WTC11 (cell line): Measurements from ENCODE around the gene MCRS1. TPM values are rescaled to one million over a fixed set of nuclear protein-coding genes. Genes with fewer than 3 reads are reported as not detected.

ENCODE experiments used
- ATAC-seq: fragments of 200-7000 bp; cut with Tn5 transposase; 2 replicates; pipeline ENCODE4 v1.10.0; 2021; ENCODE audit warnings: mild to moderate bottlenecking, moderate library complexity
- CTCF ChIA-PET: fragments of 300-600 bp; sonication (Branson Sonifier 250); formaldehyde crosslinking; loops from one replicate; lab custom pipeline; 2021; ENCODE audit warnings: antibody characterized with exemption; lab: Charles Lee
- POLR2A ChIA-PET: fragments of 350-600 bp; sonication (Branson Sonifier 250); formaldehyde crosslinking; loops from one replicate; lab custom pipeline; 2021; ENCODE audit warnings: antibody characterized with exemption; lab: Charles Lee
- DNase-seq: peaks from one replicate; pipeline ENCODE4 v3.0.0; 2021; ENCODE audit warnings: low spot score
- H3K27ac Mint-ChIP-seq: 2 replicates; pipeline ENCODE4 v1.8.0; 2021; ENCODE audit warnings: mixed read lengths
- H3K27me3 Mint-ChIP-seq: 2 replicates; pipeline ENCODE4 v1.8.0; 2021; ENCODE audit warnings: low read depth, mild to moderate bottlenecking, moderate library complexity, mixed read lengths
- H3K36me3 Mint-ChIP-seq: 2 replicates; pipeline ENCODE4 v1.8.0; 2021; ENCODE audit warnings: mixed read lengths
- H3K4me1 Mint-ChIP-seq: 2 replicates; pipeline ENCODE4 v1.8.0; 2022; ENCODE audit warnings: mixed read lengths
- H3K4me3 Mint-ChIP-seq: 2 replicates; pipeline ENCODE4 v1.8.0; 2021; ENCODE audit warnings: mild to moderate bottlenecking, moderate library complexity, mixed read lengths
- H3K9me3 Mint-ChIP-seq: 2 replicates; pipeline ENCODE4 v1.8.0; 2021; ENCODE audit warnings: mixed read lengths
- MXD4 ChIP-seq: fragments of 250-450 bp; sonication (Bioruptor Pico); IDR thresholded peaks from 2 replicates; pipeline ENCODE4 v1.8.0; 2021; ENCODE audit warnings: mild to moderate bottlenecking, moderate library complexity, borderline replicate concordance
- MYBL2 ChIP-seq: sonication (generic); formaldehyde crosslinking; IDR thresholded peaks from 2 replicates; pipeline ENCODE4 v1.8.1; 2023; ENCODE audit warnings: mild to moderate bottlenecking, moderate library complexity, missing genetic modification reagents
- NFATC4 ChIP-seq: fragments of 250-450 bp; sonication (Bioruptor Pico); IDR thresholded peaks from 2 replicates; pipeline ENCODE4 v1.9.0; 2021; ENCODE audit warnings: mild to moderate bottlenecking
- TEAD4 ChIP-seq: sonication (generic); formaldehyde crosslinking; IDR thresholded peaks from 2 replicates; pipeline ENCODE4 v1.8.0; 2022; ENCODE audit warnings: mild to moderate bottlenecking, missing genetic modification reagents
- USF2 ChIP-seq: sonication (generic); formaldehyde crosslinking; IDR thresholded peaks from 2 replicates; pipeline ENCODE4 v1.8.1; 2023; ENCODE audit warnings: mild to moderate bottlenecking, missing genetic modification reagents, moderate library complexity
- ZMAT4 ChIP-seq: fragments of 250-450 bp; sonication (Bioruptor Pico); IDR thresholded peaks from 2 replicates; pipeline ENCODE4 v1.9.0; 2021; ENCODE audit warnings: mild to moderate bottlenecking
- ZNF121 ChIP-seq: sonication (generic); formaldehyde crosslinking; IDR thresholded peaks from 2 replicates; pipeline ENCODE4 v1.8.0; 2023; ENCODE audit warnings: missing genetic modification reagents
- ZNF138 ChIP-seq: sonication (generic); formaldehyde crosslinking; conservative IDR thresholded peaks from 2 replicates; pipeline ENCODE4 v1.8.1; 2022; ENCODE audit warnings: mild to moderate bottlenecking, moderate library complexity, missing genetic modification reagents
- ZNF232 ChIP-seq: sonication (generic); formaldehyde crosslinking; IDR thresholded peaks from 2 replicates; pipeline ENCODE4 v1.8.0; 2022; ENCODE audit warnings: mild to moderate bottlenecking, missing genetic modification reagents
- total RNA-seq: library from RNA; stranded (reverse); gene quantifications from 3 replicates; pipeline ENCODE4 v1.2.3, GENCODE V29; 2021
- TF ChIP-seq, protein P1 (sequence below): sonication (generic); formaldehyde crosslinking; IDR thresholded peaks from 2 replicates; pipeline ENCODE4 v1.8.1; 2022; ENCODE audit warnings: low read depth, mild to moderate bottlenecking, moderate library complexity, missing genetic modification reagents, borderline replicate concordance
- TF ChIP-seq, protein P2 (sequence below): sonication (generic); formaldehyde crosslinking; IDR thresholded peaks from 2 replicates; pipeline ENCODE4 v1.8.1; 2022; ENCODE audit warnings: mild to moderate bottlenecking, moderate library complexity, missing genetic modification reagents
- TF ChIP-seq, protein P3 (sequence below): sonication (generic); formaldehyde crosslinking; IDR thresholded peaks from 2 replicates; pipeline ENCODE4 v1.8.0; 2023; ENCODE audit warnings: missing genetic modification reagents

The MCRS1 gene
- total RNA-seq, 1 experiment from 2014 or later: 105 TPM

- no peak for ATAC-seq
- Mint-ChIP-seq H3K36me3 (peaks cover 15% of the 10 kb centered on the region; the same call in 1 of the 2 replicates), H3K9me3 (no peaks in the 10 kb centered on the region), H3K27ac (peak overlapping the region; percentile 10; the same call in 1 of the 2 replicates), H3K27me3 (no peaks in the 10 kb centered on the region), H3K4me3 (no peak overlapping the region), H3K4me1 (peaks cover 8% of the 10 kb centered on the region)
- no peak for DNase-seq
- POLR2A ChIA-PET: no interaction called here
- TF ChIP-seq NFATC4 (CRISPR knock-in tag): no peak
- CTCF ChIA-PET: interaction anchor here (1.9 to 5.9 kb wide), 2 partner anchors 26 to 230 kb away, joined by 5 to 99 read pairs; no protein-coding TSS in a partner anchor
Measured at GRCh38 chr12:49577589-49578315, 9.8 kb upstream of the MCRS1 start.

DNA sequence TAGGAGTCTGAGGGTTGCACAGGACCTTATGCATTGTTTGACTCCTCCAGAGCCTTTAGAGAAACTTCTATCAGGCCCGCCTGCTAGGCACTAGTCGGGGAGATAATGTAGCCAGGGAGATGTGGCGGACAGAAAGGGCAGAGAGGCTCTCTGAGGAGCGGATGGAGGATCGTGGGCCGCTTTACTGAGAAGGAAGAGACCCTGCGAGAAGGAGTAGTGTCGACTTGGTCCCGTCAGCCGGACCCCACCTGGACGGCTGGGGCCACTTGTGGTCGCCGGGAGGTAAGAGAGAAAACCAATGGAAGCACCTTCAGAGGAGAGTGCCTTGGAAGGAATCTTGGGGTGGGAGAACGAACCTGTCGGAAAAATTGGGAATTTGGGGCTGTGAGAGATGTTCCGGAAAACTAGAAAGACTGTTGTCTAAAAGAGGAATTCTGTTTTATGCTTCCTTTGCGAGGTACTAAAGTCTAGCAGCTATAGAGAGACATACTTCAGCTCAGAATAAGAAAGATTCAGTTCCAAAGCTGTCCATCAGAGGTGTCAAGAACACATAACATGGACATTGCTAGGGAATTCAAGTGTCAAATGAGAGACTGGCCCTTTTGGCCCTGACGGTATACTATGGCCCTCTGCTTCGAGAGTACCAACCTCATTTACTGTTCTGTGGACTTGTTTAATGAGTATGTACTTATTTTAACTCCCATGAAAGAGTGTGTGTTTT is 660 bp upstream of the MCRS1 start:
- ChIA-PET POLR2A (interaction anchor here (0.6 kb wide), 1 partner anchor 274 kb away, joined by 3 read pairs; no protein-coding TSS in a partner anchor), CTCF (interaction anchor here (2.4 kb wide), 1 partner anchor 12 kb away, joined by 16 read pairs; no protein-coding TSS in a partner anchor)
- Mint-ChIP-seq H3K4me3 (peak overlapping the region; percentile 98), H3K27me3 (no peaks in the 10 kb centered on the region), H3K36me3 (peaks cover 19% of the 10 kb centered on the region), H3K9me3 (peaks cover 7% of the 10 kb centered on the region), H3K27ac (peak overlapping the region; percentile 99), H3K4me1 (peaks cover 12% of the 10 kb centered on the region)
- DNase-seq (no peak), ATAC-seq (peak; percentile 29)
- TF ChIP-seq MYBL2 (CRISPR knock-in tag): no peak
- TF ChIP-seq, all 79 proteins: peak for 0

DNA sequence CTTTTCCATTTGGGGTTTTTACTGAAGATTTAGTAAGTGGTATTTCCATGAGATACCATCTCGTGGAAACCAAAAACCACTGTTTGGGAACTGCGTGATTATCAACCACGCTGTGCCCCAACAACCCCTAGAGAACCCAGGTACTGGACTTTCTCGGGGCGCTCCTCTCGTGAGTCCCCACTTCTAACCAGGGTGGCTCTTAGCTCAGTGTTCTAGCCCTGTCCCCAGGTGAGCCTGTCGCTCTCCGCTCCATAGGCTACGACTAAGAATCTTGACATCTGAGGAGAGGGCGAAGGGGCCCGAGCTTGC is 686 bp downstream of the MCRS1 start:
- TF ChIP-seq ZMAT4 (CRISPR knock-in tag) (no peak), TEAD4 (CRISPR knock-in tag) (no peak)
- TF ChIP-seq, all 79 proteins: peak for 0
- Mint-ChIP-seq H3K4me3 (peak overlapping the region; percentile 98), H3K27me3 (no peaks in the 10 kb centered on the region), H3K4me1 (peaks cover 12% of the 10 kb centered on the region), H3K36me3 (peaks cover 23% of the 10 kb centered on the region), H3K9me3 (peaks cover 7% of the 10 kb centered on the region), H3K27ac (peak overlapping the region; percentile 99)
- DNase-seq (no peak), ATAC-seq (no peak)
- ChIA-PET CTCF (interaction anchor here (0.5 to 2.1 kb wide), 5 partner anchors 13 to 270 kb away, joined by 3 to 17 read pairs (median 4); no protein-coding TSS in a partner anchor), POLR2A (interaction anchor here (0.9 to 1.0 kb wide), 2 partner anchors 10 to 13 kb away, joined by 3 to 5 read pairs; no protein-coding TSS in a partner anchor)

DNA sequence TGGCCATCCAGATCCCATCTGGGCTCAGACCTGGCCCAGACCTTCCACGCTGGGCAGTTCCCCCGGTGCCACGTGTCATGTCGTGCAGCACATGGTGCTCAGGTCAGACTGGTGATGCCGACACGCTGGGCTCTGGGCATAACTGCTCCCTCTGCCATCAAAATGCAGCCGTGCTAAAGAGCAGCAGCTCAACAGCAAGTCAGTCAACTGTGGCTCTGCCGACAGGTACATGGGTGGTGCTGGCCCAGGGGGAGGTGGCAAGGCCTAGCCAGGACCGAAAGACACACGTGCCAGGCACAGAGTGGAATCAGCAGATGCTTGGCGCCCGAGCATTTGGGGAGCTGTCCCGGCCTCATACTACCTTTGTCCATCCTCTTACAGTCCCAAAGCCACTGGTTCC is 1.6 kb downstream of the MCRS1 start:
- no peak overlapping the region for H3K27ac Mint-ChIP-seq
- no peaks in the 10 kb centered on the region for H3K27me3 Mint-ChIP-seq
- peaks cover 12% of the 10 kb centered on the region for H3K4me1 Mint-ChIP-seq
- TF ChIP-seq ZNF121 (CRISPR knock-in tag) (no peak), ZNF138 (CRISPR knock-in tag) (no peak), USF2 (CRISPR knock-in tag) (no peak), ZNF232 (CRISPR knock-in tag) (no peak), MXD4 (CRISPR knock-in tag) (no peak)
- TF ChIP-seq, protein P1, sequence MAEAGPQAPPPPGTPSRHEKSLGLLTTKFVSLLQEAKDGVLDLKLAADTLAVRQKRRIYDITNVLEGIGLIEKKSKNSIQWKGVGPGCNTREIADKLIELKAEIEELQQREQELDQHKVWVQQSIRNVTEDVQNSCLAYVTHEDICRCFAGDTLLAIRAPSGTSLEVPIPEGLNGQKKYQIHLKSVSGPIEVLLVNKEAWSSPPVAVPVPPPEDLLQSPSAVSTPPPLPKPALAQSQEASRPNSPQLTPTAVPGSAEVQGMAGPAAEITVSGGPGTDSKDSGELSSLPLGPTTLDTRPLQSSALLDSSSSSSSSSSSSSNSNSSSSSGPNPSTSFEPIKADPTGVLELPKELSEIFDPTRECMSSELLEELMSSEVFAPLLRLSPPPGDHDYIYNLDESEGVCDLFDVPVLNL (CRISPR knock-in tag): no peak
- TF ChIP-seq, protein P2, sequence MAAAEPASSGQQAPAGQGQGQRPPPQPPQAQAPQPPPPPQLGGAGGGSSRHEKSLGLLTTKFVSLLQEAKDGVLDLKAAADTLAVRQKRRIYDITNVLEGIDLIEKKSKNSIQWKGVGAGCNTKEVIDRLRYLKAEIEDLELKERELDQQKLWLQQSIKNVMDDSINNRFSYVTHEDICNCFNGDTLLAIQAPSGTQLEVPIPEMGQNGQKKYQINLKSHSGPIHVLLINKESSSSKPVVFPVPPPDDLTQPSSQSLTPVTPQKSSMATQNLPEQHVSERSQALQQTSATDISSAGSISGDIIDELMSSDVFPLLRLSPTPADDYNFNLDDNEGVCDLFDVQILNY (CRISPR knock-in tag): no peak
- TF ChIP-seq, protein P3, sequence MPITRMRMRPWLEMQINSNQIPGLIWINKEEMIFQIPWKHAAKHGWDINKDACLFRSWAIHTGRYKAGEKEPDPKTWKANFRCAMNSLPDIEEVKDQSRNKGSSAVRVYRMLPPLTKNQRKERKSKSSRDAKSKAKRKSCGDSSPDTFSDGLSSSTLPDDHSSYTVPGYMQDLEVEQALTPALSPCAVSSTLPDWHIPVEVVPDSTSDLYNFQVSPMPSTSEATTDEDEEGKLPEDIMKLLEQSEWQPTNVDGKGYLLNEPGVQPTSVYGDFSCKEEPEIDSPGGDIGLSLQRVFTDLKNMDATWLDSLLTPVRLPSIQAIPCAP (CRISPR knock-in tag): no peak
- no peaks in the 10 kb centered on the region for H3K9me3 Mint-ChIP-seq
- no peak for DNase-seq
- ChIA-PET CTCF (interaction anchor here (1.2 to 2.1 kb wide), 4 partner anchors 13 to 269 kb away, joined by 4 to 17 read pairs (median 8); partner anchors contain the start of gene PRPF40B), POLR2A (interaction anchor here (0.6 kb wide), 1 partner anchor 81 kb away, joined by 3 read pairs; no protein-coding TSS in a partner anchor)
- no peak for ATAC-seq
- H3K36me3 Mint-ChIP-seq: peaks cover 27% of the 10 kb centered on the region
- H3K4me3 Mint-ChIP-seq: peak overlapping the region; percentile 98; the same call in 1 of the 2 replicates
